Activated naive CD4-positive, alpha-beta T cell (primary cell): ENCODE data around the gene PRR11.
"Not testable (repeated sequence)": the region's sequence is repeated elsewhere in the genome, so short reads cannot be mapped to it uniquely, and the experiment has no call there.

ENCODE experiments used
- DNase-seq, 4 experiments: peaks; one replicate each; lab custom pipeline; 2025; lab: John Stamatoyannopoulos, UW

Gene PRR11

DNA sequence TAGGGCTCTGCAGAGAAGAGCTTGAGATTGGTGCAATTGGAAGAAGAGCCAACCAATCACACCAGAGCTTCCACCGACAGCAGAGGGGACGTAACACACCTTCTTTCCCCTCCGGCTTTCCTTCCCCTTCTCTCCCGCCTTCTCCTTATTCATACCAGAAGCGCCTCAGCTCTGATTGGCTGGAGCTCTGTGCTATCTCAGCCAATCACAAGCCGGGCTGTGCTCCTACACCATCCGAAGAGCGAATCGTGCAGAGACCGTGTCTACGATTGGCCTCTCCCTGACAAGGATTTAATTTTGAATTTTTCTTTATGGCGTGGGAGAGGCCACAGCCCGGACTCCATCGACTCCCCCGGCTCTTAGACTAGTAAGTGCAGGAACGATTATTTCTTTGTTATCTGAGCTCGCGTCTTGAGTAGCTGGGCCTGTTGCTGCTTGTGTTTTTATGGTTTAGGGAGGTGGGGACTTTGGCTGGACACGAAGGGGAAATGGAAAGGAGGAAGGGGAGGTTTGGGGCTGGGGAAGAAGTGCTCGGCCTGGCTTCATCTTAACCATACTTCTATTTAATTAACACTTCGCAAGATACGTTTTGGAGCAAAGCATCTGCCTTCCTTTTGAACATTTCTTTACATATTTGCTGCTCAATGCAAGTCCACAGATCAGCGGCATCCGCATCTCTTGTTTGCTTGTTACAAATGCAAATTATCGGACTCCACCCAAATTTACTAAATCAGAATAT, at the start of gene PRR11:
TSS of gene PRR11 (plus strand) at position 308 of the 739 bp plus-strand sequence. CDS start 14,007 bp downstream, outside the sequence.
- DNase-seq: peak; percentile 68 to 82 (median 82)

DNA sequence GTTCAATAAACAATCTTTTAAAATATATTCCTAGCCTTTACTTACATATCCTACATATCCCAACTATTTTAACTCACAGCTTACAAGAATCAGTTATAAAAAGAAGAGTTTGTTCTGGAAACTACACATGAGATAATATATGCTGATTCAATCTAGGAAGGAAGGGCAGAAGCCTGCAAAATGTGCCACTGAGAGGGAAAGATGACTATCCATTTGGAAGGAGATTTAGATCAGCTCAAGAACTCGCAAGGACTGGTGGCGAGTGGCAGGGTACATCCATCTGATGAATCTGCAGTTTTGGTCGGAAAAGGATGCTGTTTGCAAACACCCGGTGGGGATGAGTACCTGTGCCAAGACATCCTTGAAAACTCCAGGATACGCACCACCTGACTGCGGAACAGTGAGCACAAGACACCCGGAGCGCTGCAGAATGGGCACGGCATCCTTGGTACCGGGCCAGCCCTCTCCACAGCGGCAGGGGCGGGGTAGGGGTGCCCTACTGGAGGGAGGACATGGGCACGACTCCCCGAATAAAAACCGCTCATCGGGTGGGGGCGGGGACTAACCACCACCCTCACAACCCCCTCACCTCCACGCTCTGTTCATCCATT, 49.6 kb upstream of the PRR11 start:
- DNase-seq: peak; percentile 13 to 71 (median 55)

DNA sequence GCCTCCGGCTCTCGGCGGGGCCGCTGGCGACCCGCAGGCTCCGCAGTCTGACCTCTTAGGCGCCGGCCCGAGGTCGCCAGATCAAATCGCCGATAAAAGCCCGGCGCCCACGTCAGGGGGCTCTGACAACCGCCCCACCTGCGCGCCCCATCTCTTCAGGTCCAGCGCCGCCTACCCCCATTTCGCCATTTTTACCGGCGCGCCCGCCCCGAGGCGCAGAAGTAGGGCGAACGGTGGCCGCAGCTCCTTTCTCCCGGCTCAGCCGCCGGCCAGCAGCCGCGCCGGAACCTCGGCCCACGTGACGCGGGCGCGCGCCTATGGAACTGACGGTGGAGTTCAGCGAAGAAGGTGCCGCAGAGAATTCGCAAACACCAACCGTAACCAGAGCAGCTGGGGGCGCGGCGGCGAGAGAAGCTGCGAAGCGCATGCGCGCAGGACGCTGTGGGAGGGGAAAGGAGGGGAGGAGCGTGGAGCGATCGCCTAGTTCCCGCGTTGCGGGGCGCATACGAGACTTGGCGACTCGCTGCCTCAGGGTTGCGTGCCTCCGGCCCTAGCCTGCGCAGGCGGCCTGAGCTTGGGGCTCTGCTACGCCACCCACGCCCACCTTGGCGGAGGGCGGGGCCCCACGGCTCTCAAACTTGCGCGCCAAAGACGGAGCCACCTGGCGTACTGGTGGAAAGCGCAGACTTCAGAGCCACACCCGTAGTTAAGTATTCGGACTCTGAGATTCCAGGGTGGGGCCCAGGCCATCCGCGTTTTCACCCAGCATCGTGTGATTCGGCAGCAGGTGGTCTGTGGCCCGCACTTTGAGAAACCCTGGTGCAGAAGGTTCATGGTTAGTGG, 48.9 kb upstream of the PRR11 start, which contains the start of gene TRIM37:
TSS of gene TRIM37 (minus strand) at position 418 of the 843 bp plus-strand sequence. CDS start 419 bp downstream, outside the sequence.
- DNase-seq: peak; percentile 96 to 98 (median 98)

DNA sequence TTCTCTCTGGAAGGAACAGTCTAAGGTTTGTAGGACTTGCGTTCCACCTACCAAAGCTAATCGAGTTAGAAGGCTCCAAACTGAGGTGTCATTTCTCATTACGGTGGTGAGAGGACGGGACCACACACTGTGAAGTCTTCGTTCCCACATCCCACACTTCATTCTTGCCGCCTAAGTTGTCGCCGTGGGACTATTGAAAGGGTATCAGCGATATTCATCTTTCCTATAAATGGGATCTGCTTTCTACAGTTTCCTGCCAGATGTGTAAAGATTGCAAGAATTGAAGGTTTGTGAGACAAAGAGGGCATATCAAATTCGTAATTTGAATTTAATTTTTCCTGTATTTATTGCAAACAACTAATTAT, 48.3 kb upstream of the PRR11 start:
- DNase-seq: no peak

DNA sequence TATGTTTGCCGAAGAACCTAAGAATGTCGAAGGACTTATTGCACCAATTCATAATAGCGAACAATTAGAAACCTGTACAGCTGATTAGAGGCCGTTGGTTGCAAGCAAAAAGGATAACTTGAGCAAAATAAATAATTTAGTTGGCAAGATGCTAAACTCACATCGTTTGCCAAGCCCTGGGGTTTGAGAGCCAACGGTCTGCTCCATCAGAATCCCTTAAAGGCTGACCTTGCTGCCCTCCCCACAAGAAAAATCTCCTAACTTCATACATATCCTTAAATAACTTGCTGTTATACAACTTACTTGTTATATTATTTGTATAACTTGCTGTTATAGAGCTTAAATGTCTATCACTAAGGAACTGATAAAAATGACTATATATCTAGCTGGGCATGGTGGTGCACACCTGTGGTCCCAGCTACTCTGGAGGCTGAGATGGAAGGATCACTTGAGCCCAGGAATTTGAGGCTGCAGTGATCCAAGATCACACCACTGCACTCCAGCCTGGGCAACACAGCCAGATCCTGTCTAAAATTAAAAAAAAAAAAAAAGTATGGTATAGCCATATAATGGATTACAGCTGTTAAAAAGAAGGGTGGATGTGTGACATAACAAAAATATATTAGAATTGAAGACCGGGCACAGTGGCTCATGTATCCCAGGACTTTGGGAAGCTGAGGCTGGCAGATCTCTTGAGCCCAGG, 47.0 kb upstream of the PRR11 start:
- no peak for DNase-seq

DNA sequence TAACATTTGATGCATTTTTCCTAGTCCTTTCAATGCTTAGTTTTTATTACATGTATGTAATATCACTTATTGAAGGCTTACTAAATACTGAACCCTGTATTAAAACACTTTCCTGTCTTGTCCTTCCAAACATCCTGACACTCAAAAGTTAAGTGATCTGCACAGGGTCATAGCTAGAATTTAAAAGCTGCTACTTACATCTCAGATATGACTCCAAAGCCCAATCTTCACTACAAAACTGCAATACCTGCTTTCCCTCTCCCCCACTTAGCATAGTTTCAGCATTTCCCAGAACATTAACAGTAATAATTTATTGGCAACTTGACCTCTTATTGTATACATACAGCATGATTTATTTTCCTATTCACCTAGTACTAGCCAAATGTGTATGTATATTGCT, 44.6 kb upstream of the PRR11 start:
- DNase-seq: no peak

DNA sequence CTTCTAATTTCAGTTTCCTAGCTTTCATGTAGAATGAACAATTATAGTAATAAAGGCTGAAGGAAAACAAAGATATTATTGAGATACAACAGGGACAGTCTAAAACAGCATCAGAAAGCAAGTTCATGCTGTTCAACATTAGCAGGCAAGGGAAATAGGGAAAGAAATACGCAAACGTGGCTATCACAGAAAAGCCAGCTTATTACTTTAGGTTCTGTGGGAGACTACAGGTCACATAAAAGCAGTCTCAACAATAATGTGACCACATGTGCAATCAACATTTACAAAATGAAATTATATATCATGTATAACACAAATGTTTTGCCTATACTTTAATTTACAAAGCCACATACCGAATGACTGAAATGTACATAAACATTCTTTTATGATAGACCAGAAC, 44.0 kb upstream of the PRR11 start:
- no peak for DNase-seq

DNA sequence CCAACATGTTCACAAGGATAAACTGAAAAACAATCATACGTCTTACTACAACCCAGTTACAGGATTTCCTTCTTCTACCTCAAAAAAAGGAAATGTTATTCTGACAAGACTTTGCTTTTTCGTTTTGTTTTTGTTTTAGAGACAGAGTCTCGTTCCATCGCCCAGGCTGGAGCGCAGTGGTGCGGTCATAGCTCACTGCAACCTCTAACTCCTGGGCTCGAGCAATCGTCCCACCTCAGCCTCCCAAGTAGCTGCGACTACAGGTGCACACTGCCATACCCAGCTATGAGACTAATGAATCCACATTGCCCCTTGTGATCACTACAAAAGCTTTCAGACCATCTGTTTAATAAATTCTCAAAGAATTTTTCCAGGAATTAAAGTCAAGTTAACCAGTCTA, 40.1 kb upstream of the PRR11 start:
- DNase-seq: no peak

DNA sequence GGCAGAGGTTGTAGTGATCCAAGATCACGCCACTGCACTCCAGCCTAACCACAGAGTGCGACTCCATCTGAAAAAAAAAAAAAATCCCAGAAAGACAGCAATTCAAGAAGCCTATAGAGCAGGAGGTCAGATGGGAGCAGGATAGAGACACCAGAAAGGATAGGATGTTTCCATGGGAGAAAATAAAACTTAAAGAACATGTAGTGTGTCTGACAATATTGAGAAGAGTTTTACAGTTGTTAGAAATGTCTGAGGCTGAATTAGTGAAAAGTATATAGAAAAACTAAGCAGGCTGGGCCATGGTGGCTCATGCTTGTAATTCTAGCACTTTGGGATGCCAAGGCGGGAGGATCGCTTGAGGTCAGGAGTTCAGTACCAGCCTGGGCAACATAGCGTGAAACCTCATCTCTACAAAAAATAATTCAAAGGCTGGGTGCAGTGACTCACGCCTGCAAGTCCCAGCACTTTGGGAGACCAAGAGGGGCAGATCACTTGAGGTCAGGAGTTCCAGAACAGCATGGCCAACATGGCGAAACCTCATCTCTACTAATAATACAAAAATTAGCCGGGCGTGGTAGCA, 33.6 kb upstream of the PRR11 start:
- DNase-seq: no peak

DNA sequence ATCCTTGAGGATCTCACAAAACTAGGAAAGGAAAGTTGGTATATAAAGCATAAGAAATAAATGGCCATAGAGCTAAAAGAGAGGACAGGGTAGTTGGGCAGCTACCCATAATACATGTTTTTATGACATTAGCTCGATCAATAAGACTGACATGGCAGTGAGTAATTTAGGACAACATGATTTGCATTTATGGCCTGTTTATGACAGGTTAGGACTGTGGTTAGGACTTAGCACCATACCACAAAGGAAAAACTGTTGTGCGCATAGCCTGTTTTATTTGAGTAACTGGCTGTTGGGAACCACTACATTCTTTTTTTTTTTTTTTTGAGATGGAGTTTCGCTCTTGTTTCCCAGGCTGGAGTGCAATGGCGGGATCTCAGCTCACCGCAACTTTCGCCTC, 30.9 kb upstream of the PRR11 start:
- no peak for DNase-seq

DNA sequence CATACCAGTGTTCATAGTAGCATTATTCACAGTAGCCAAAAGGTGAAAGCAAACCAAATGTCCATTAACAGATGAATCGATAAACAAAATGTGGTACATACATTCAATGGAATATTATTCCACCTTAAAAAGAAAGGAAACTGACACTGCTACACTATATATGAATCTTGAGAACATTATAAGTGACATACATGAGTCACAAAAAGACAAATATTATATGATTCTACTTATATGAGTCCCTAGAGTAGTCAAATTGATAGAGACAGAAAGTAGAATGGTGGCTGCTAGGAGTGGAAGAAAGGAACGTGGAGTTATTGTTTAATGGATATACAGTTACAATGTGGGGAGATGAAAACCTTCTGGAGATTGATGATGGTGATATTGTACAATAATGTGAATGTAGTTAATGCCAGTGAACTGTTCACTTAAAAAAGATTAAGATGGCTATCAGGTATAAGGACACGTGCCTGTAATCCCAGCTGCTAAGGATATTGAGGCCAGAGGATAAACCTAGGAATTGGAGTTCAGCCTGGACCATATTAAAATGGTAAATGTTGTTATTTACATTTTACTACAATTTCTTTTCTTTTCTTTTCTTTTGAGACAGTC, 28.6 kb upstream of the PRR11 start:
- DNase-seq: no peak

DNA sequence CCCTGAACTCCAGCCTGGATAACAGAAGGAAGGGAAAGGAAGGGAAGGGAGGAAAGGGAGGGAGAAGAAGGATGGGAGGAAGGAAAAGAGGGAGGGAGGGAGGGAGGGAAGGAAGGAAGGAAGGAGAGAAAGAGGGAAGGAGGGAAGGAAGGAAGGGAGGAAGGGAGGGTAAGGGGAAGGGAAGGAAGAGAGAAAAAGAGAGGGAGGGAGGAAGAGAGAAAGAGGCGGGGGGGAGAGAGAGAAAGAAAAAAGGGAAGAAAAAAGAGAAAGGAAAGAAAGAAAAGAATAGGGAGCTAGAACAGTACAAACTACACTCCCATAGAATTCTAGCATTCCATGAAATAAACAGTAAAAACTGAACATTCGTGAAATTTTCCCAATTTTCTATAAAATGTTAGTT, 25.7 kb upstream of the PRR11 start:
- DNase-seq: no peak

DNA sequence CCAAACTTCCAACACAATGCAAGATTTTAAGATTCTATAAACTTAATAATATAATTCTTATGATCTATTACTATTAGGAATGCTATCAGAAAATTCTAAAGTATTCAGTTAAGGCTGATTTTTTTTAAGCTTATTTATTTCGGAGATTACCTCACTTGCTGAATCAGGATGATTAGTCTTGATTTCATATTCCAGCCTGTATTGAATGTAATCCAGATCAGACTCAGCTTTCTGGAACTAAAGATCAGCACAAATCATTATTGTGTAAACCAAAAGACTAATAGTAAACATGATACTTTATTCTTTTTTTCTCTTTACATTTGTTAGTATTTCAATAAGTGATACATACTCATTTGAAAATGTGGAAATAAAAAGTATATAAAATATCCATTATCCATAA, 24.4 kb upstream of the PRR11 start:
- no peak for DNase-seq

DNA sequence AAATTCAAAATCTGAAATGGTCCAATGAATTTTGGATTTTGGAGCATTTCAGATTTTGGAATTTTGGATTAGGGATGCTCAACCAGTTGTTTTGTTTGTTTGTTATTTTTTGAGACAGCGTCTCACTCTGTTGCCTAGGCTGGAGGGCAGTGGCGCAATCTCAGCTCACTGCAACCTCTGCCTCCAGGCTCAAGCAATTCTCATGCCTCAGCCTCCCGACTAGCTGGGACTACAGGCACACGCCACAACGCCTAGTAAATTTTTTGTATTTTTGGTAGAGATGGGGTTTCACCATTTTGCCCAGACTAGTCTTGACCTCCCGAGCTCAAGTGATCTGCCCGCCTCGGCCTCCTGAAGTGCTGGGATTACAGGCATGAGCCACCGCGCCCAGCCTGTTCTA, 17.2 kb upstream of the PRR11 start:
- DNase-seq: not testable (repeated sequence)

DNA sequence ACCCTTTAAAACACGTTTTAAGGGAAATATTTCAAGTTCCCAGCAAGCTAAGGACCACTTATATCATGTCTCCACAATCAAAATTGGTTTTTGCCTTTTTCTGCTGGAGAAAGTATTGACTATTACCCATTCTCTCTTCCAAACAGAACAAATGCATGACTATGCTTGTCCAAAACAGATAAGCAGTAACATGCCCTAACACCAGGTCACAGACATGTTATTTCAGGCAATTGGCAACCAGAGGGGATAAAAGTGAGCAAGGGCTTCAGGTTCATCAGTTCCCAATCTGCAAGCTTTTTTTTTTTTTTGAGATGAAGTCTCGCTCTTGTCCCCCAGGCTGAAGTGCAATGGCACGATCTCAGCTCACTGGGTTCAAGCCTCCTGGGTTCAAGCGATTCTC, 15.6 kb upstream of the PRR11 start:
- DNase-seq: no peak

DNA sequence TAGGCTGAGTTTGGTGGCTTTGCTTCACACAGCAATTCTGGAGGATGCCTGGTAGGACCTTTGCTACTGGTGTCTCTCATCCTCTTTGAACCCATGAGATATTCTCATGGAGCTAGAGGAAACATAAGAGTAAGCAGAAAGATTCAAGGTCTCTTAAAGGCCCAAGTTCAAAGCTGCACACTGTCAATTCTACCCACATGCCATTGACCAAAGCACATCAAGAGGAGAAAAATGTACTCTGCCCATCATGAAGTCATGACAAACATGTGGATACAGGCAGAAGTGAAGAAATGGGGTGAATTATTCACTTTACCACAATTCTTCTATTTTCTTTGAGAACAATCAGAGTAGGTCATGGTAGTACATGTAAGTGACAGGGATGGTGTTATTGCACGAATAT, 13.7 kb upstream of the PRR11 start:
- no peak for DNase-seq

DNA sequence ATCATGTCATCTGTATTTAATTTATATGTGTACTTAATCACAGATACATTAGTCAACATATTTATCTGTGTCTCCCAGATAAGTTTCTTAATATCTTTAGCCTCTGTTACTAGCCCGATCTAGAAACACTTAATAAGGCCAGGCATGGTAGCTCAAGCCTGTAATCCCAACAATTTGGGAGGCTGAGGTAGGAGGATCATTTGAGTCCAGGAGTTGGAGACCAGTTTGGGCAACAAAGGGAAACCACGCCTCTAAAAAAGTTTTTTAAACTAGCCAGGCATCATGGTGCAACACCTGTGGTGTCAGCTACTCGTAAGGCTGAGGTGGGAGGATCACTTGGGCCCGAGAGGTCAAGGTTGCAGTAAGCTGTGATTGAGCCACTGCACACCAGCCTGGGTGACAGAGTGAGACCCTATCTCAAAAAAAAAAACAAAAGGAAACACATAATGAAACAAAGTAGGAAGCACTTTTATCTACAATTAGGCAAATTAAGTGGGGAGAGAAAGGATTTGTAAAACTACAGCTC, 9.9 kb upstream of the PRR11 start:
- DNase-seq: no peak

DNA sequence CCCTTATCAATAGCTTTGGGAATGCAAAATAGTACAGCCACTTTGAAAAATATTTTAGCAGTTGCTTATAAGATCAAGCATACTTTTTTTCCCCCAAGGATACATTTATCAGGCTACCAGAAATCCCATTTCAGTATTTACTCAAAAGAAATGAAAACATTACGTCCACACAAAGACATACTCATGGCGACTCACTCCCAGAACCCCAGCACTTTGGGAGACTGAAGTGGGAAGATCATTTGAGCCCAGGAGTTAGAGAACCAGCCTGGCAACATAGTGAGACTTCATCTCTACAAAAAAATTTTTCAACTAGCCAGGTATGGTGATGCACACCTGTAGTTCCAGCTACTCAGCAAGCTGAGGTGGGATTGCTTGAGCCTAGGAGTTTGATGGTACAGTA, 6.5 kb upstream of the PRR11 start:
- DNase-seq: no peak

DNA sequence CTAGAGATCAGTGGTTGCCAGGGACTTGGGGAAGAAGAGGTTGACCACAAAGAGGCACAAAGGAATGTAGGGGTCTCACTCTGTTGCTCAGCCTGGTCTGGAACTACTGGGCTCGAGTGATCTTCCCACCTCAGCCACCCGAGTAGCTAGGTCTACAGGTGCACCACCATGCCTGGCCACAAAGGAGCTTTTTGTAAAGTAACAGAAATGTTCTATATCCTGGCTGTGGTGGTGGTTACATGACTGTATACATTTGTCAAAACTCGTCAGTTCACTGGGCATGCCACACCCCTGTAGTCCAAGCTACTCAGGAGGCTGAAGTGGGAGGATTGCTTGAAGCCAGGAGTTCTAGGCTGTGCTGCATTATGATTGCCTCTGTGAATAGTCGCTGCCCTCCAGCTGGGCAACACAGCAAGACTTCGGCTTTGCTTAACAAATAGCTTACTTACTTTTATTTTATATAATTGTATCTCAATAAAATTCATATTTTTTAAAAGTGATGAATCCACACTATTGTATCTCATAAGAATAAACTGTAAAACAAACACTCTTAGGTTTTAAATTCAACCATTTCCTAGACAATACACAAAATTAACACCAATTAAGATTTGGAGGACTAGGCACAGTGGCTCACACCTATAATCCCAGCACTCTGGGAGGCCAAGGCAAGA, 5.6 kb upstream of the PRR11 start:
- no peak for DNase-seq

DNA sequence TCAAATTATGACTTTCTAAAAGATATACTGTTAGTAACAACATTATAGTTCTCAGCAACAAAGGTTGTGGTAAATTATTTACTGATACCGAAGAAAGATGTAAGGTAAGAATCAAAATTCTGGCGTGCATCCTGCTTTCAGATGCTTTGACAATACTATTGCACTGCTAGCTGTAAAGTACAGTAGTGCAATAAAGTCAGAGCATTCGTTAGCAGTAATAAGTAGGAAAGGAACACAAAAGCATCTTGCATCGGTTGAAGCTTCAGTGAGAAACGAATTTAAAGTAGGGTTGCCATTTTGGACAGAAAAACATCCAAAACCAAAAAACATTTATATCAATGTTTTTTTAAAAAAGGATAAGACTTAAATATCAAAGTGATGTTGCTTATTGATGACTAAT, 4.5 kb upstream of the PRR11 start:
- no peak for DNase-seq

DNA sequence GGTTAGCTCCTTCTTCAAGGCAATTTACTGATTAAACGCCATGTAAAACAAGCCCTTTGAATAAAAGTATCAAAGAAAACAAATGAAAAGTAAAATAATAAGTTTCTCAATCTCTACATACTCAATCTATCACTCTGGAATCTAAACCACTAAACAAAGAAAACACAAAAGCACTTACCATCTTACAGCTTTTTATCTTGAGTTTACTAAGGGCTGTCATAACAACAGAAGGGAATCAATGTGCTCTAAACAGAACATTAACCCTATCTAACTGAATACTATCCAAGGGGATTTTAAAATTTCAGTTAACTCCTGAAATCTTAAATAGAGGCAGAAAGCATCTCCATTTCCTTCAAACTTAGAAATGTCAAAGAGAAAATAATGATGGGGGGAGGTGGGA, 4.0 kb upstream of the PRR11 start:
- DNase-seq: no peak
